ENCODE results near the gene HSF4.

GRCh38 chr16:67145746-67146145 lies 18.8 kb upstream of the HSF4 start:
- TF ChIP-seq CTCF (IDR thresholded peaks at IDR 0.05; ENCODE audit: low read depth, low read length) (no peak), MYC (IDR thresholded peaks at IDR 0.05; ENCODE audit: low read depth, low read length) (no peak), POLR2A (IDR thresholded peaks at IDR 0.05; ENCODE audit: extremely low read depth, insufficient read length) (no peak), MAX (IDR thresholded peaks at IDR 0.05; ENCODE audit: low read depth, low read length) (no peak)
